ENCODE data around the gene CCDC24. TPM values are rescaled to one million over a fixed set of nuclear protein-coding genes. Genes with fewer than 3 reads are reported as not detected.

CCDC24 gene
- total and polyA plus RNA-seq, 2 of the 13 experiments (the other 11 are each of a cell fraction or from before 2014, with no cell fraction given): 1.4 to 2.9 TPM

DNA sequence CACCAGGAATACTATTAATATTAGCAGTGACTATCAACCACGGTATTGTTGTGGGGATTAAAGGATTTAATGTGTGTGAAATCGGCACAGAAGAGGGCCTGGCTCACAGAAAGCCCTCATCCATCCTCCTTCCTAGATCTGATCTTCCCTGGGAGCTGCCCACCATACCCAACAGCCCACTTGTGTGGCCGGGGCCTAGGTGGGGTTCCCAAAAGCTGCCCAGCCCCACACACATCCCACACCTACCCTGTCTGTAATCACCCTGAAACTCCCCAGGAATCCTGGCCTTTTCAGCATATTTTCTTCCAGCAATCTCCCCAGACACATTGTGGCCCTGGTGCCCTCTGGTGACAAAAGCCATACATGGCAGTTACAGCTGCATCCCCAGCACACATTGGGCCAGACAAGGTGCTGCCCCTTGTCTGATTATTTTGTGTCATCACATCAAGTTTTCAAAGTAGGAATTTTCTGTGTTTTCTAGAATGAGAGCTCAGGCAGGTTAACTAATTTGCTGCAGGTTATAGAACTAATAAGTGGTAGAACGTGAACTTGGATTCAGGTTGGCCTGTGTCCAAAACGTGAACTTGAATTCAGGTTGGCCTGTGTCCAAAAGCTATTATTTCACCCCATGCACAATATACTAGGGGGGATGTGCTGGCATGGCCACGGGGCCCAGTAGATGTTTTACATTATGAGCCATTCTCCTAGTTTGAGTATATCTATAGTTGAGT, 45.2 kb downstream of the CCDC24 start (continued):
- no peak for TF ChIP-seq PLSCR1 (CRISPR knock-in tag; IDR thresholded peaks at IDR 0.05; ENCODE audit: borderline replicate concordance)
- no peak for TF ChIP-seq ZSCAN22 (CRISPR knock-in tag; IDR thresholded peaks at IDR 0.05)
- TF ChIP-seq RELA (CRISPR knock-in tag; IDR thresholded peaks at IDR 0.05): no peak

DNA sequence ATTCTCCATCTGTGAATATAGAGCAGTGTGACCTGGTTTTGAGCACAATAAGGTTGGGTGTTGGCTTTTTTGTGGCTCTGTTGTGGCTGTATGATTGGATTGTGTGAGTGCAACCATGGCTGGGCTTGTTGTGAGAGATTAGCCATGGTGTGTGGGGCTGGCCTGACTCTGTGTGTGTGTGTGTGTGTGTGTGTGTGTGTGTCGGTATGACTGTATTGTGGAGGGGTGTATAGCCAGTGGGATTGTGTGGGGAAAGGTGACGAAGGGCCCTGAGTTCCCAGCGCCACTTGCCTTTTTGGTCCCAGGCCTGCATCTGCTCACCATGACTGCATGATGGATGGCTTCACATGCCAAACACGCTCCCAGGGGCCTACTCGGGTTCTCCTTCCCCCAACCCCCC, 45.8 kb downstream of the CCDC24 start:
- Histone ChIP-seq H3K27me3 (ENCODE audit: control insufficient read depth in 1 of 2, insufficient read depth in 2 of 2, low read length in 2 of 2) (peaks cover 0 to 2% of the 10 kb centered on the region in 2 experiments; a peak in 1 of 5 replicates), H3K4me3 (replicated peaks in 1 of 3; ENCODE audit: insufficient read depth in 1 of 3, low read depth in 2 of 3, low read length in 3 of 3) (no peak overlapping the region), H3K36me3 (replicated peaks in 1 of 2; ENCODE audit: control insufficient read depth in 1 of 2, insufficient read depth in 2 of 2, low read length in 2 of 2) (no peaks in the 10 kb centered on the region), H3K4me2 (ENCODE audit: low read depth, low read length) (no peak overlapping the region), H2AFZ (ENCODE audit: low read length) (no peak overlapping the region), H3K27ac (ENCODE audit: extremely low read length, insufficient read depth, low read length) (no peak overlapping the region), H3K79me2 (ENCODE audit: insufficient read depth, low read length) (no peaks in the 10 kb centered on the region), H3K9me3 (ENCODE audit: low read length) (no peaks in the 10 kb centered on the region), H3K4me1 (ENCODE audit: insufficient read depth, low read length) (peaks cover 42% of the 10 kb centered on the region), H4K20me1 (ENCODE audit: insufficient read depth, low read length) (no peaks in the 10 kb centered on the region), H3K9ac (ENCODE audit: insufficient read depth, low read depth, low read length) (no peak overlapping the region)
- intact Hi-C loops (cut with micrococcal nuclease; ENCODE audit: unreplicated experiment): loop anchor here (2.0 to 10.0 kb wide), 2 partner anchors 42 to 102 kb away; partner anchors contain the start of gene ARTN
- FAIRE-seq (no peak), ATAC-seq (no peak), DNase-seq (ENCODE audit: low spot score) (no peak)
- 17% methylated on average over 3 of the region's 5 CpGs for WGBS (ENCODE audit: low lambda C conversion rate)
- POLR2A ChIA-PET: interaction anchor here (0.7 to 1.2 kb wide), 2 partner anchors 44 to 59 kb away, joined by 3 read pairs; no protein-coding TSS in a partner anchor
- CTCF ChIA-PET (ENCODE audit: low intra/inter-chr PET ratio, low total read pairs): interaction anchor here (1.2 to 3.1 kb wide), 3 partner anchors 28 to 42 kb away, joined by 8 to 57 read pairs (median 9); no protein-coding TSS in a partner anchor
- BruUV-seq (replicated peaks): no TSS peak
- in situ Hi-C loops (cut with HindIII; ENCODE audit: extremely low pct_ligation_motif_present, low pct_unique_long_range_greater_than_20kb): no loop called here
- no peak for TF ChIP-seq SRY (CRISPR knock-in tag; IDR thresholded peaks at IDR 0.05)
- TF ChIP-seq ZHX2 (IDR thresholded peaks at IDR 0.05; ENCODE audit: low read depth): no peak
- TF ChIP-seq ZHX2 (CRISPR knock-in tag; IDR thresholded peaks at IDR 0.05; ENCODE audit: borderline replicate concordance): no peak
- TF ChIP-seq ZFP1 (CRISPR knock-in tag; IDR thresholded peaks at IDR 0.05): no peak
- no peak for TF ChIP-seq ZNF598 (CRISPR knock-in tag; IDR thresholded peaks at IDR 0.05; ENCODE audit: borderline replicate concordance)
- no peak for TF ChIP-seq UBTF (CRISPR knock-in tag; IDR thresholded peaks at IDR 0.05)
- no peak for TF ChIP-seq POGK (CRISPR knock-in tag; conservative IDR thresholded peaks at IDR 0.05)

Data from HepG2 (cell line).